NOMO-1 (cell line): ENCODE data around the gene KCNJ14.
"Not testable (repeated sequence)": the region's sequence is repeated elsewhere in the genome, so short reads cannot be mapped to it uniquely, and the experiment has no call there.

Experiments
- DNase-seq, 2 experiments: peaks; one replicate each; lab custom pipeline; 2025; ENCODE audit not compliant: unreplicated experiment in 2 of 2; lab: John Stamatoyannopoulos, UW

The KCNJ14 gene

DNA sequence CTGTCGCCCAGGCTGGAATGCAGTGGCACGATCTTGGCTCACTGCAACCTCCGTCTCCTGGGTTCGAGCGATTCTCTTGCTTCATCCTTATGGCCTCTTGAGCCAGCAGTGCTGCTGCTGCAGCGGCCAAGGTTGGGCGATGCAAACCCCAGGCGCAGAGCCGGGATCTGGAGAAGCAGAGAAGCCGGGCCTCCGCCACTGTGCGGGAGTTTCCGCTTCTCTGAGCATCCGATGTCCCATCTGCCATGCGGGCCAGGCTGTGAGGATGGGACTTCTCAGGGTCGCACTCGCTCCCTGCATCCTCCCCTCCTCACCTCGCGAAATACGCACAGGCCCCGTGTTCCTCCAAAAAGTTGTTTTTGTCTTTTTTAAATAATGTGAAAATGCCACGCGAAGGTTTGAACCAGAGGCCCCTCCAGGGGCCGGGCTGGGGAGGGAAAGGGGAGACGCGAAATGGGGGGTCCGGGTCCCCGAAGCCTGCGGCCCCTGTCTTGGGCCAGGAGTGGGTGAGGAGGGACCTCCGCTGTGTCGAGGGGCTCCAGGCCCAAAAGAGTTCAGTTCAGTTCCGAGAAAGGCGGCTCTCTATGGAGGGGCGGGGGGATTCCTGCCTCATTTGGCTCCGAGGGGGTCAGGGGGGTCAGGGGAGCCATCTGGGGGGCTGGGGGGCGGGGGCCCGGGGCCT lies 29.7 kb downstream of the KCNJ14 start:
- no peak for DNase-seq

DNA sequence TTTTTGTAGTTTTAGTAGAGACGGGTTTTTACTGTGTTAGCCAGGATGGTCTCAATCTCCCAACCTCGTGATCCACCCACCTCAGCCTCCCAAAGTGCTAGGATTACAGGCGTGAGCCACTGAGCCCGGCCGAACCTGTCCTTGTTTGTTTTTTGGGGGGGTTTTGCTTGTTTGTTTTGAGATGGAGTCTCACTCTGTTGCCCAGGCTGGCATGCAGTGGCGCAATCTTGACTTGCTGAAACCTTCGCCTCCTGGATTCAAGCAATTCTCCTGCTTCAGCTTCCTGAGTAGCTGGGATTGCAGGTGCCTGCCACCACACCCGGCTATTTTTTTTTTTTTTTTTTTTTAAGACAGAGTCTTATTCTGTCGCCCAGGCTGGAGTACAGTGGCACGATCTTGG lies 31.3 kb downstream of the KCNJ14 start:
- DNase-seq, result not testable (repeated sequence)

DNA sequence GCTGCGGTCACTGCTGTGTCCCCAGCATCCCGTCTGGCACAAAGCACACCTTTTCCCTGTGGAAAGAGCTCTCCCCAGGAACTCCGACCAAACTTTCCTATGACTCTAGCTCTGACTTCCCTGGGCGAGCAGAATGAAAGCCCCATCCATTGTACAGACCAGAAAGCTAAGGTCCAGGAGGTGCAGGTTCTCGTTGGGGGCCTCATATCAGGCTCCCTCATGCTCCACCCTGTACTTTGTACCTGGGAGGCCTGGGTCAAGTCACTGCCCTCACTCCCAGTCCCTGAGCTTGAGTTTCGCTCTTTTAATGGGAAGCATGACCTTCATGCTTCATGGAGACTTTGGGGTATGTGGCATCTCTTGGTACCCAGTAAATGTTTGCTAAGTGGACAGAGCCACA lies 32.2 kb downstream of the KCNJ14 start:
- no peak for DNase-seq

DNA sequence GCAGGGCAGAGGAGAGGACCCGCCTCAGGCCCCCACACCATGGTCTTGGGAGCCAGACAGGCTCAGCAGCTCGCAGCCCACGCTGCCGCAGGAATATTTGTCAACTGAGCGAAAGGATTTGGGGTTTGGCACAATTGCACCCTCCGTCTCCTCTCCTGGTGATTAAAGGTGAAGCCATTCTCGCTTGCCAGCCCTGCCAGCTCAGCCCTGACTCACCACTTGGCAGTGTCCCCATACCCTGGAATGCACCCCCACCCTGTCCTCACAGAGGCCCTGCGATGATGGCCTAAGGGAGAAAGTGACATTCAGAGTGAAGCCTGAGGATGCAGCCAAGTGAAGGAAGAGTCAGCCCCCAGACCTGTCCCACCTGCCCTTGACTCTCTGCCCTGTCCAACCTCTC lies 32.6 kb downstream of the KCNJ14 start:
- no peak for DNase-seq

DNA sequence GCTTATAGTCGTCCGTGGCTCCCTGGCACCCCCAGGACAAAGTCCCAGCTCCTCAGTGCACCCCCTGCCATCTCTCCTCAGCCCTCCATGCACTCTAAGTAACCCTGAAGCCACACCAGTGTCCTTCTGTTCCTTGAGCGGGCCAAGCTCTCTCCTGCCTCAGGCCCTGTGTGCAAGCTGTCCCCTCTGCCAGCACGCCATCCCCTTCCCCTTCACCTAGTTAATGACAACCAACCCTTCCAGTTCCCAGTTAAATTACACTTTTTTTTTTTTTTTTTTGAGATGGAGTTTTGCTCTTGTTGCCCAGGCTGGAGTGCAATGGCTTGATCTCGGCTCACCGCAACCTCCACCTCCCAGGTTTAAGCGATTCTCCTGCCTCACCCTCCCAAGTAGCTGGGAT lies 33.1 kb downstream of the KCNJ14 start:
- not testable (repeated sequence) for DNase-seq

DNA sequence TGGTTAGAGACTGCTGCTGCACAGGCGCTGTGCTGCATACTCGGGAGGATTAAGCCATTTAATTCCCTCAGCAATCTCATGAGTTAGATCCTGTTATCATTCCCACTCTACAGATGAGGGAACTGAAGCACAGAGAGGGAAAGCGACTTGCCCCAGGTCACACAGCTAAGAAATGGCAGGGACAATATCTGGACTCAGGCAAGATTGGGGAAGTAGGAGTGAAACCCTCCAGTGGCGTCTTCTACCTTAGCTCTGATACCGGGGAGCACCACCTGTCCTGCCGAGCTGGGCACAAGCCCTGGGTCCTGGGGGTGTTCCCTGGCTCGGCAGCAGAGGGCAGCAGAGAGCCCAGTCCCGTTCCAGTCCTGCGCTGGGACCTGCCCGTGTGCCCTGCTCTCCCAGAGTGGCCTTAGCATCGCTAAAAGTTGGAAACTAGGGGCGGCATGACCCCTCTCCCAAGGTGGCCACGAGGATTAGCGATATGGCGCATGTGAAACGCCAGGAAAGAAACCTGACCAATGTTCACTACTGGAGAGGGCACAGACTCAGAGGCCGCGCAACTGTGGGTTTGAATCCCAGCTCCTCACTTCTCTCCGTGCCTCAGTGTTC lies 34.3 kb downstream of the KCNJ14 start:
- peak; percentile 49 to 61 for DNase-seq

DNA sequence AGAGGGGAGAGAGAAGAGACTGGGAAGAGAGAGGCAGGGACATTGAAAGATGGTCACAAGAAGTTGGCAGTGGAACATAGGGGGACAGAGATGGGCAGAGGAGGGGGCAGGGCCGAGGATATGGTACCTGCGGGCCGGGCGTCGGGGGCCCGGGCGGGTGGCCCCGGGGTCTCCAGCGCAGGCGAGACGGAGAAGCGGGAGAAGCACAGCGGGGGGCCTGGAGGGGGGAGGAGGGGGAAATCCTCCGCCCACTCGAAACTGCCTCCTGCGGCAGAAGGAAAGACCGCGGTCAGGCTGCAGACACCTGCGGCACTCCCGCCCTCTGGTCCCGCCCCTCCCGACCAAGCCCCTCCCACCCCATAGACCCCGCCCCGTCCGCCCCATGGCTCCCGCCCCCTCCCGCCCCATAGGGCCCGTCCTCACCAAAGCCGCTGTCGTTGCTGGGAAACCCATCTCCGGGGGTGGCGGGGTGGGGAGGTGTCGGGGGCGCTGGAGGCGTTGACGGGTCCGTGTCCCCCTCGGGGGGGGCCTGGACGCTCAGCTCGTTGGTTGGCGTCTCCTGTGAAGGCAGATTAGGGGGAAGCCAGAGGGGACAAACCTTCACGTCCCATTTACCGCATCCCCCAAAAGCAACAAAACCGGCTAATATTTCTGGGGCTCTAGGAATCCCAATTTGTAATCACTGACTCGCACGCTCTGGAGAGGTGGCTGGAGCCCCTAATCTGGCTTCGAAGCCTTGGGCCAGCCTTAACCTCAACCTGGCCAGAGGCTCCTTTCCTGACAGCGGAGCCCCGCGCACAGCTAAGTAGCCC lies 35.8 kb downstream of the KCNJ14 start:
- peak in 1 of 2 experiments; percentile 28 for DNase-seq

DNA sequence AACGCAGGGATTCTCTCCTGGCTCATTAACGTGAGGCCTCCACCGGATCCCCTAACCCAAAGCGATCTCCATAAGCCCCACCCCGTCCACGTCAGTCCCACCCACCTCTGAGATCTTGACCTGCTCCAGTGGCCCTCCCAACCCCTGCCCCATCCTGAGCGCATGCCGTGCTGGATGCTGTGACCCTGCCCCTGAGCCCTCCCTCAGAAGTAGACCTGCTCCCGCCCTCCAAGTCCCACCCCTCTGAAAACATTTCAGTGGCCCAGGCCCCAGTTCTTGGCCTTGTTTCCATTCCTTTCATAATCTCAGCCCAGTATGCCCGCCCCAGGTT lies 36.4 kb downstream of the KCNJ14 start:
- DNase-seq, result no peak

DNA sequence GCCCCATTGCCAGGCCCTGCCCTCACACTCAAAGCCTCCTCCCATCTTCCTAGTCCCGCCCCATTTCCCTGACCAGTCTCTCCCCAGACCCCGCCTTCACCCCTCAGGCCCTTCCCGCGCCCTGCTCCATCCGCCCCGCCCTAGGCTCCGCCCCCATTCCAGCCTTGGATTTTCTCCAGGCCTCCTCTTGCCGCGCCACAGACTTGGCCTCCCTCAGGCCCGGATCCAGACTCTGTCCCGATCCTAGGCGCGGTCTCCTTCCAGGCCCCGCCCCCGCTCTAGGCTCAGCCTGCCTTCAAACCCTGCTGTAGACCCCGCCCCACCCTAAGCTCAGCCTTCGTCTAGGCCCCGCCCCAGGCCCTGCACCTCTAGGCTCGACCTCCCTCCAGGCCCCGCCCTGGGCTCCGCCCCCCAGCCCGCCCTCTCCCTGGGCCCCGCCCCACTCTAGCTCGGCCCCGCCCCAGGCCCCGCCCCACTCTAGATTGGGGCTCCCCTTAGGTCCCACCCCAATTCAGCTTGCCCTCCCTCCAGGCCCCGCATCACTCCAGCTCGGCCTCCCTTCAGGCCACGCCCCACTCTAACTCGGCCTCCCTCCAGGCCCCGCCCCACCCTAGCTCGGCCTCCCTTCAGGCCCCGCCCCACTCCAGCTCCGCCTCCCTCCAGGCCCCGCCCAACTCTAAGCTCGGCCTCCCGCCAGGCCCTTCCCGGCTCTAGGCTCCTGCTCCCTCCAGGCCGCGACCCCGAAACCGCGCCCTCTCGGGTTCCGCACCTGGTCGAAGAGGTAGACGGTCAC lies 37.7 kb downstream of the KCNJ14 start:
- DNase-seq, result peak; percentile 99

DNA sequence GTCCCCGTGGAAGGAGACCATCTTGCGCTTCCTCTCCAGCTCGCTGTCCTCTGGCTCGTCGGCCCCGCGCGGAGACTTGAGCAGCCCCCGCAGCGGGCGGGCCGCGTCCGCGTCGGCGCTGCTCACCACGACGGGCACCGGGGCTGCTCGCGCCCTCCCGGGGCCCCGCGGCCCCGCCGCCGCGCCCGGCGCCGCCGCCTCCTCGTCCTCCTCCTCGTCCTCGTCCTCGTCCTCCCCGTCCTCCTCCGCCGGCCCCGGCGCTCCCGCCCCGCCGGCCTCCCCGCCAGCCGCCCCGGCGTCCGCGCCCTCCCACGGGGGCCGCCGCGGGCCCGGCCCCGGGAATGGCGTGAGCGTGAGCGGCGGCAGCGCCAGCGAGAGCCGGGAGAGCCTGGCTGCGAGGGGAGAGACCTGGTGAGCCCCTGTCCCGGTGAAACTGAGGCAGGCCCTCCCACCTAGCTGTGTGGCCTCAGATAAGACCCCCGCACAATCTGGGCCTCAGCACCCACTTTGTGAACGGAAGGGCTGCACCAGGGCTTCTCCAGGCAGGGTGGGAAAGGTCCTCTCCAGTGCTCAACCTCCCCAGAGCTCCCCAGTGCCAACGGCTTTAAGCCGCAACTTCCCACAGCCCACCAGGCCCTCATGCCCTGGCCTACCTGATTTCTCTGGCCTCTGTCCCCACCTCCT lies 38.5 kb downstream of the KCNJ14 start:
- DNase-seq, result no peak

DNA sequence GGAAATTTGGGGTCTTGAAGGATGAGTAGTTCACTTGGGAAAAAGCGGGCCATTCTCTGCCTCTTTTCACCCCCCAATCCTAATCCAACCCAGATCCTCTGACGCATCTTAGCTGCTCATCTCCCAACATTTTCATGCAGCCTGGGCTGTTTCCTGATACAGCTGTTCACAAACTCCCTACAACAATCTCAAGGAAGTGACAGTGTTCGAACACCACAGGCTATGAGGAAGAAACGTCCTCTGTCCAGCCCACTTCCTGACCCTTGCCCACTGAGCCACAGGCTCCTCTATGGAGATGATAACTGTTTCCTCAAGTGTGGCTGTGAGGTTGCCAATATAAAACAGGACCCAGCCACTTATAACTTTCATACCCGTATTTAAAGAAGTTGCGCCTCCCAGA lies 40.0 kb downstream of the KCNJ14 start:
- DNase-seq, result peak in 1 of 2 experiments; percentile 24

DNA sequence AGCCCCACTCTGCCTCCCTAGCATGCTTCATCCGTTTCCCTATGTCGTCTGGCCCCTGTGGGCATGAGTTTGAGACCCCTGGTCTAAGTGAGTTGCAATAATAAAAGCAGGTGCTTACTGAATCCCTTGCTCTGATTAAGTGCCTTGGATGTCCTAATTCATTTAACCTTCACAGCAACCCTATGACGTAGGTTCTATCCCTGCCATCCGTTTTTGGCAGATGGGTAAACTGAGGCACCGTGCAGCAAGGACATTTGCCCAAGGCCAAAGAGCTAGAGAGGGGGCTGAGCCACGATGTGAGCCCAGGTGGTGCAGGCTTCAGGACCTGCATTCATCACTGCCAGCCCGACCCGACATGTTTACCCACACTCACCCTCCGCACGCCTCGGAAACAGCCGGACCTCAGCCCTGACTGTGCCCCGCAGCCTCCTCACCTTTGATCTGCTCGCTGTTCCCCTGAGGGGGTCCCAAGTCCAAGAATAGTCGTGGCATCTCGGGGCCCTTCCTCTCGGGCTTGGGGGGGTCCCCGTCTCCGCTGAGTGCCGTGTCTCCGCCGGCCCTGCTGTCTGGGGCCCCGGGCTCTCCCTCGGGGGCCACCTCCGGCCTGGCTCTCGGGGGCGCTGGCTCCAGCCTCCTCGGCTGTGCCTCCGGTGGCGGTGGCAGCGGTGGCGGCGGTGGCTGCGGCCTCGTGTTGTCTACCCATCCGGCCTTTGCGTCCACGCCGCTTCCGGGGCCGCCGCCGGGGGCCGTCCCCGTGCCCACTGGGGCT lies 41.8 kb downstream of the KCNJ14 start:
- no peak for DNase-seq

DNA sequence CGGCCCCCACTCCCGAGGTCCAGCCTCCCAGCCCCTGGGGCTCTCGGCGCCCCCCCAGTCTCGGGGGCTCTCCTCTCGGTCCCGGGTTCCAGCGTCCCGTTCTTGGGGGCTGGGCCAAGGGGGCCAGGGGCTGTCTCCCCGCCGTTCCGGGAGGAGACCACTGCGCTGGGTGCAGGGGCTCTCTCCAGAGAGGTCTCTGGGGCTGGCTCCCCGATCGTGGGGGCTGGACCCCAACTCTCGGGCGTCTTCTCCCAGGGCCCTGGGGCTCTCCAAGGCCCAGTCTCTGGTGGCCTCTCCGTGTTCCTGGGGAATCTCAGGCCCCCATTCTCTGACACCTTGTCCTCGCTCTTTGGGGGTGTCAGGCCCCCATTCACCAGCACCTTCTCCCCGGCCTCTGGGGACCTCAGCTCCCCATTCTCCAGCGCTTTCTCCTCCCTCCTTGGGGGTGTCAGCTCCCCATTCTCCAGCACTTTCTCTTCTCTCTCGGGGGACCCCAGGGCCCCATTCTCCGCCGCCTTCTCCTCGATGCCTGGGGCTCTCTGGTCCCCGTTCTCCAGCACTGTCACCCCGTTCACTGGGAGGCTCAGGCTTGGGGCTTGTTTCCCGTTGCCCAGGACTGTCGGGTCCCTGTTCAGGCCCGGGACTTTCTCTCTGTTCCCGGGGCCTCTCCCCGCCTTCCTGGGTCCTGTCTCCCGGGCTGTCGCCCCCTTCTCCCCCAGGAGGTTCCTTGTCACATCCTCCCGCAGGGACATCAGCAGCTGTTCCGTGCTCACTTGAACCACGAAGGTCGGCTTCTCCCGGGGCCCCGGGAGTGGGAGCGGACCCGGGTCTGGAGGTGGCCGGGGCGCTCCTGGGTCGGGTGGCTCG lies 42.6 kb downstream of the KCNJ14 start:
- DNase-seq, result no peak

DNA sequence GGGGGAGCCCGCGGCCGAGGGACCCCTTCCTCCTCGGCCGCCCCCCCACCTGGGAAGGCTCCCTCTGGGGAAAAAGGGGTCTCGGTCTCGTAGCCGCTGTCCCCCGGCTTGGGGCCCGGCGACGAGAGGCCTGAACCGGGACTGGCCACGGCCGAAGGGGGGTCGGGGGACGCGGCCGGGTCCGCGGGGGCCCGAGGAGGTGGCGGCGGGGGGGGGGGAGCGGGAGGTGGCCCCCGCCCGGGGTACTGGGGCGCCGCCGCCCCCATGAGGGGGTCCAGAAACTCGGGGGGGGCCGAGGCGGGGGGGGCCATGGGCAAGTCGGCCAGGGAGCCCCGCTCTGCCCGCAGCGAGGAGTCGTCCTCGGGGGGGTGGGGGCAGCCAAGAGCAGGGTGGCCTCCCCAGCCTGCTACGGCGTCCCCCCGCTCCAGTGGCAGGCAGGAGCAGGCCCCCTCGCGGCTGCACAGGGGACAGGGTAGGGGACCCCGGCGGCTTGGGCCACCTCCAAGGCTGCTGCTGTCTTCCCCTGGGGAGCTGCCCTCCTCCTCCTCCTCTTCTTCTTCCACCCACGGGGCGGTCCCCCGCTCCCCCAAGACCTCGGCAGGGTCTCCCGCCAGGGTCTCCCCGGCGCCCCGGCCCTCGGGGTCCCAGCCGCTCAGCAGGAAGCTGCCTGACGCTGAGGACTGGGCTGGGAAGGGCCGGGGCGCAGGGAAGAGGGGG lies 43.4 kb downstream of the KCNJ14 start:
- DNase-seq, result no peak

DNA sequence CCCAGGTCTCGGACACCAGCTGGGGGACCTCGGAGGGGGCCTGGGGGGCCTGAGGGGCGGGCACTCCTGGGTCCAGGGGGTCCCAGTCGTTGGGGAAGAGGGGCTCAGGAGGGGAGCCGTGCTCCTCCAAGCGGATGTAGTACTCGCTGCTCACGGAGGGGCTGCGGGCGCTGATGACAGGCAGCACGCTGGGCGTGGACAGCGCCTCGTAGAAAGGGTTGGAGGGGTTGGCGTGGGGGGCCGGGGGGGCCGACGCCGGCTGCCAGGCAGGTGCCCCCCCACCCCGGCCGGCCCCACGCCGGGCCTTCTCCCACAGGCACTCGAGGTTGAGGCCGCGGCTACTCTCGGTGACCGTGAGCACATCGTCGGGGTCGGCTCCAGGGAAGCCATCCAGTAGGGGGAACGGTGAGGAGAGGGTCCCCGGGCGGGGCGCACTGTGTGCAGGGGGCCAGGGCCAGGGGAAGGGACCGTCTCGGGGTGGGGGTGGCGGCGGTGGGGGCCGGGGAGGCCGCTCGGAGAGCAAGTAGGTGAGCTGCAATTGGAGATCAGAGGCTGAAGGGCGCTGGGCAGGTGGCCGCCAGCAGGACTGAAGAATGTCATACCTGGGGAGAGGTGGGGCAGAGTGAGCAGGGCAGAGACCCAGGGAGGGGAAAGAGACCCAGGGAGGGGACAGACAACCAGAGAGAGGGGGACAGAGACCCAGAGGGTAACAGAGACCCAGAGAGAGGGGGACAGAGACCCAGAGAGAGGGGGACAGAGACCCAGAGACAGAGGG lies 44.1 kb downstream of the KCNJ14 start:
- DNase-seq, result no peak

DNA sequence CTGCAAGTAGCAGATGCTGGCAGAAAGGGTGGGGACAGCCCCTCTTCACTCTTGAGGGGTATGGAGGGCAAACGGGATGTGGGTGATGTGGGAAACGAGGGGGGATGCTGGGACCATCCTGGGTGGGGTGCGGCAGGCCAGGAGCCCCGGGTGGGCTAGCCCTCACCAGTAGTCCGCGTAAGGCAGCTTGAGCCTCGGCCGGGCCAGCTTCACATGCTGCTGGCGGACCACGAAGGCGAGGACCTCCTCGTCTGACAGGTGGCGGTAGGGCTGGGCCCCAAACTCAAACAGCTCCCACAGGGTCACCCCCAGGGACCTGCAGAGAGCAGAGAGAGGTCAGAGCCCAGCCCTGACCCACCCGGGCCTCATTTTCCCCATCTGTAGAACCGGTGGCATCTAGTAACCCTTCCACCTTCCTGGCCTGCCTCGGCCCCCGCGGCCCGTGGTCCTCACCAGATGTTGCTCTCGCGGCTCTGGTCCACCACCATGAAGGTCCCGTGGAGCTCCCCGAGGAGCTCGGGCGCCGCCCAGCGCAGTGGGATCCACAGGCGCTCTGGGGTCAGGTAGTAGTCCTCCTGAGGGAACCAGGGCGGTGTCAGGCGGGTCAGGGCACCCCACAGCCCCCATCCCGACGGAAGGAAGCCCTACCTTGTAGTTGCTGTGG lies 45.6 kb downstream of the KCNJ14 start:
- no peak for DNase-seq
